GM10266 (cell line): ENCODE data around the gene POLD4.

Source experiments
- DNase-seq: peaks from one replicate; pipeline ENCODE4 v3.0.0; 2012; ENCODE audit errors: extremely low spot score
- TF ChIP-seq, protein P1 (sequence below): IDR thresholded peaks from 2 replicates; pipeline ENCODE4 v1.5.1; 2012; ENCODE audit warnings: mild to moderate bottlenecking, low read depth; ENCODE audit not compliant: control insufficient read depth, insufficient read depth; ENCODE audit errors: missing control alignments

POLD4 gene

GRCh38 chr11:67392183-67392715 lies 38.9 kb upstream of the POLD4 start:
- TF ChIP-seq, protein P1, sequence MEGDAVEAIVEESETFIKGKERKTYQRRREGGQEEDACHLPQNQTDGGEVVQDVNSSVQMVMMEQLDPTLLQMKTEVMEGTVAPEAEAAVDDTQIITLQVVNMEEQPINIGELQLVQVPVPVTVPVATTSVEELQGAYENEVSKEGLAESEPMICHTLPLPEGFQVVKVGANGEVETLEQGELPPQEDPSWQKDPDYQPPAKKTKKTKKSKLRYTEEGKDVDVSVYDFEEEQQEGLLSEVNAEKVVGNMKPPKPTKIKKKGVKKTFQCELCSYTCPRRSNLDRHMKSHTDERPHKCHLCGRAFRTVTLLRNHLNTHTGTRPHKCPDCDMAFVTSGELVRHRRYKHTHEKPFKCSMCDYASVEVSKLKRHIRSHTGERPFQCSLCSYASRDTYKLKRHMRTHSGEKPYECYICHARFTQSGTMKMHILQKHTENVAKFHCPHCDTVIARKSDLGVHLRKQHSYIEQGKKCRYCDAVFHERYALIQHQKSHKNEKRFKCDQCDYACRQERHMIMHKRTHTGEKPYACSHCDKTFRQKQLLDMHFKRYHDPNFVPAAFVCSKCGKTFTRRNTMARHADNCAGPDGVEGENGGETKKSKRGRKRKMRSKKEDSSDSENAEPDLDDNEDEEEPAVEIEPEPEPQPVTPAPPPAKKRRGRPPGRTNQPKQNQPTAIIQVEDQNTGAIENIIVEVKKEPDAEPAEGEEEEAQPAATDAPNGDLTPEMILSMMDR: no peak
- DNase-seq: no peak

- peak; percentile 98 for DNase-seq
- TF ChIP-seq, protein P1: no peak
These were observed 38.2 kb upstream of the POLD4 start, which contains the start of gene RAD9A for GRCh38 chr11:67391304-67392182. RAD9A (plus strand) TSS chr11:67391986; CDS start chr11:67392045, 59 bp downstream.

- TF ChIP-seq, protein P1: no peak
- no peak for DNase-seq
These were observed 37.6 kb upstream of the POLD4 start for GRCh38 chr11:67390947-67391303.

DNA sequence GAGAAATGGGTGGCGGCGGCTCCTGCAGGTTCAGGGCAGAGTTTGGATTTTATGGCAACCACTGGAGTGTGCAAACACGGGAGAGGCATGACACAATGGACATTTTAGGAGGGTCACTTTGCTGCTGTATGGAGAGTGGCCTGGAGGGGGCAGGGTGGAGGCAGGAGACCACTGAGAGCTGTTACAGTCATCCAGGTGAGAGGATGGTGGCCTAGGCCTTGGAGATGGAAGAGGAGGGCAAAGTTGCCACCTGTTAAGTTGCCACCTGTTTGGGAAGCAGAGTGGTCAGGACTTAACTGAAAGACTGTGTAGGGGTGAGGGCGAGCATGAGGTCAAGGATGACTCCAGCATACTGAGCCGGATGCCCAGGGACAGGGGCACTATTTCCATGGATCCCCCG lies 36.1 kb upstream of the POLD4 start:
- TF ChIP-seq, protein P1: peak; percentile 80
- no peak for DNase-seq

GRCh38 chr11:67387518-67387917 lies 34.2 kb upstream of the POLD4 start:
- DNase-seq: no peak

GRCh38 chr11:67387069-67387468 lies 33.7 kb upstream of the POLD4 start:
- DNase-seq: no peak
- TF ChIP-seq, protein P1: no peak

More at GRCh38 chr11:67387518-67387917, 34.2 kb upstream of the POLD4 start:
- TF ChIP-seq, protein P1: no peak

DNA sequence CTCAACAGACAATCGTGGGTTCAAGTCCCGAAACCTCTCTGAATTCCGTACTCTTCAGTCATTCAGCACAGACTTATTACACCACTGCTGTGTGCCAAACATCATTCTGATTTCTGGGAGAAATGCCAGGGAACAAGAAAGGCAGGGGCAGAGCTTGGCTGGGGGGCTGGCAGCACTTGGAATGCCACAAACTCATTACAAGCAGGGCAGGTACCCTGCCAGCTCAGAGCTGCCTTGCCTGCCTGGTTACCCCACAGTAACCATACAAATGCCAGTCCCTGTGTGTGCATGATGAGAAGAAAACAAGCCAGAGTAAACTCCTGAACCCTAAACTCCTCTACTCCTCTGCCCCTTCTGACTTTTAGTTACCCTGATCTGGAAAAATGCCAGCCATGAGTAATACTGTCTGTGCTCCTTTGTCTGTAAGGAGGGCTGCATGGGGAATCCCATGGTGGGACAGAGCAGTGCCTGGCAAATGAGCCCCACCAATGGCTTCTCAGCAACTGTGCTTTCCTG lies 31.6 kb upstream of the POLD4 start:
- TF ChIP-seq, protein P1: no peak
- DNase-seq: no peak
